ENCODE results near the gene GPANK1.

GRCh38 chr6:31711233-31711632 lies 46.4 kb upstream of the GPANK1 start:
- TF ChIP-seq CTCF (IDR thresholded peaks at IDR 0.05) (no peak), ZFX (IDR thresholded peaks at IDR 0.05; ENCODE audit: borderline replicate concordance) (no peak)

All from 22Rv1 (cell line).